Activated CD8-positive, alpha-beta T cell treated with anti-CD3 and anti-CD28 coated beads for 36 hours (primary cell): ENCODE results near the gene MRAP. TPM values are rescaled to one million over a fixed set of nuclear protein-coding genes. Genes with fewer than 3 reads are reported as not detected.

Source experiments
- ATAC-seq: fragments of 200-7000 bp; cut with Tn5 transposase; one replicate; pipeline ENCODE4 v1.10.0; 2021; ENCODE audit warnings: mild to moderate bottlenecking, moderate library complexity
- CTCF ChIA-PET: fragments of 350-600 bp; sonication (Branson Sonifier 250); formaldehyde crosslinking; loops from one replicate; lab custom pipeline; 2021; ENCODE audit warnings: antibody characterized with exemption; lab: Charles Lee
- POLR2A ChIA-PET: fragments of 350-600 bp; sonication (Branson Sonifier 250); formaldehyde crosslinking; loops from one replicate; lab custom pipeline; 2021; ENCODE audit warnings: antibody characterized with exemption; lab: Charles Lee
- DNase-seq: peaks from one replicate; pipeline ENCODE4 v3.0.0-alpha.2; 2020
- H3K27ac Mint-ChIP-seq: one replicate; pipeline ENCODE4 v1.8.0; 2021; ENCODE audit warnings: mild to moderate bottlenecking, mixed read lengths
- H3K27me3 Mint-ChIP-seq: one replicate; pipeline ENCODE4 v1.8.0; 2021; ENCODE audit warnings: mixed read lengths
- H3K36me3 Mint-ChIP-seq: one replicate; pipeline ENCODE4 v1.8.0; 2021; ENCODE audit warnings: low read depth, mixed read lengths
- H3K4me1 Mint-ChIP-seq: one replicate; pipeline ENCODE4 v1.8.0; 2021; ENCODE audit warnings: low read depth, mixed read lengths
- H3K4me3 Mint-ChIP-seq: one replicate; pipeline ENCODE4 v1.8.0; 2021; ENCODE audit warnings: mild to moderate bottlenecking, moderate library complexity, mixed read lengths
- H3K9me3 Mint-ChIP-seq: one replicate; pipeline ENCODE4 v1.8.0; 2021; ENCODE audit warnings: mixed read lengths
- CTCF ChIP-seq: fragments of 200-600 bp; IDR thresholded peaks from one replicate; pipeline ENCODE4 v1.8.0; 2022; ENCODE audit warnings: antibody characterized with exemption, mild to moderate bottlenecking
- intact Hi-C: fragments of 100-400 bp; cut with micrococcal nuclease; formaldehyde crosslinking; loops from one replicate; pipeline ENCODE4 v1.10.0; 2022
- total RNA-seq, 2 experiments: library from RNA; stranded (reverse); gene quantifications; one replicate each; pipeline ENCODE4 v1.2.3, GENCODE V29; 2021

The MRAP gene
- total RNA-seq, 2 experiments from 2014 or later: not detected

- Mint-ChIP-seq H3K36me3 (peaks cover 71% of the 10 kb centered on the region), H3K4me3 (no peak overlapping the region), H3K4me1 (no peaks in the 10 kb centered on the region), H3K9me3 (no peaks in the 10 kb centered on the region), H3K27ac (no peak overlapping the region), H3K27me3 (no peaks in the 10 kb centered on the region)
- DNase-seq (no peak), ATAC-seq (no peak)
- POLR2A ChIA-PET: no interaction called here
- CTCF ChIA-PET: no interaction called here
- no peak for TF ChIP-seq CTCF
- intact Hi-C loops: no loop called here
Measured at GRCh38 chr21:32353002-32353711, 54.5 kb downstream of the MRAP start.

DNA sequence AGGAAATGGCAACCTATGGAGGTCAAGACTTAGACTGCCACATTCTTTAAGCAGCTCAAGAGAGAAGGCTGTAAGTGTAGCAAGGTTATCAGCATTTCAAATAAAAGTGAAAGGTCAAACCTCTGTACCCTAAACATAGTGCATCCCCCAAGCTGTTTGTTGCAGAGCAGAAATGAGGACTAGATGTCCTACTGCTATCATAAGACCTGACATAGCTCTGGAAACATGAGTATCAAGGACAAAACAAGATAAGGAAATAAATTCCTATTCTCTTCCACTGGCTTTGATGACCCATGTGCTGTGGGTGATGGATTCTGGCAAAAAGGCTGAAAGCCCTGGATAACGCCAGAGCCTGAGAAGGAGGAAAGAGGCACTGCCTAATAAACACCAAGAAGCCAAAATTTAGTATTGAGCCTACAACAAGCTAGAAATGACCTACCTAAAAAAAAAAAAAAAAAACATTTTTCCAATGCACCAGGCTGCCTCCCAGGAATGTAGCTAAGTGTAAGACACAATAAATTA is 58.3 kb downstream of the MRAP start:
- ChIA-PET CTCF (interaction anchor here (0.6 kb wide), 1 partner anchor 11 kb away, joined by 3 read pairs; no protein-coding TSS in a partner anchor), POLR2A (interaction anchor here (0.6 to 0.7 kb wide), 2 partner anchors 14 to 211 kb away, joined by 3 read pairs; no protein-coding TSS in a partner anchor)
- DNase-seq (no peak), ATAC-seq (no peak)
- Mint-ChIP-seq H3K9me3 (no peaks in the 10 kb centered on the region), H3K4me3 (no peak overlapping the region), H3K27me3 (no peaks in the 10 kb centered on the region), H3K27ac (no peak overlapping the region), H3K36me3 (peaks cover 75% of the 10 kb centered on the region), H3K4me1 (no peaks in the 10 kb centered on the region)
- intact Hi-C loops: no loop called here
- no peak for TF ChIP-seq CTCF

DNA sequence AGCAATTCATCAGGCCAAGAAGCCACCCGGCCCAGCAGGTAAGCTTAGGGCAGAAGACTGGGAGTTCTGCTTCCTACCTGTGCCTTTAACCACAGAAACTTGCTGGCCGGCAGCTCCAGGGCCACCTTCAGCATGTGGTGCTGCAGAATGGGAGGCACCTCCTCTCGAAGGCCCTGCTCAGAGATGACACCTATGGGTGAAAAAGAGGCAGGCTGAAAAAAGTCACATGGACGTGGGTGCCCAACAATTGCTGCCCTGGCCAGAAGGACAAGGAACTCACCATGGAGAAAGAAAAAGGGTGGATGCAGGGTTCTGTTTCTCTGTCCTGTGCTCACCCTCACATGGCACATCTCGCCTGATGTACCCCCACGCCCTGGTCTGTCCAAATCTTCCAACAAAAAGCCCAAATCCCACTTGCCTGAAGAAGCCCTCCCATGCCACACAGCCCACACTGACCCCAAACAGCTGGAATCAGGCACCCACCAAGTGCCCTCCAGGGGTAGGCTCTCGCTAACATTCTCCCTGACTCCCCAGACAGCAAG is 61.1 kb downstream of the MRAP start:
- Mint-ChIP-seq H3K4me3 (no peak overlapping the region), H3K27ac (no peak overlapping the region), H3K4me1 (no peaks in the 10 kb centered on the region), H3K9me3 (no peaks in the 10 kb centered on the region), H3K36me3 (peaks cover 68% of the 10 kb centered on the region), H3K27me3 (no peaks in the 10 kb centered on the region)
- ChIA-PET POLR2A (no interaction called here), CTCF (interaction anchor here (0.6 to 1.1 kb wide), 2 partner anchors 24 to 454 kb away, joined by 3 read pairs; a partner anchor contains a TSS)
- TF ChIP-seq CTCF: no peak
- DNase-seq: no peak
- no peak for ATAC-seq
- intact Hi-C loops: no loop called here

DNA sequence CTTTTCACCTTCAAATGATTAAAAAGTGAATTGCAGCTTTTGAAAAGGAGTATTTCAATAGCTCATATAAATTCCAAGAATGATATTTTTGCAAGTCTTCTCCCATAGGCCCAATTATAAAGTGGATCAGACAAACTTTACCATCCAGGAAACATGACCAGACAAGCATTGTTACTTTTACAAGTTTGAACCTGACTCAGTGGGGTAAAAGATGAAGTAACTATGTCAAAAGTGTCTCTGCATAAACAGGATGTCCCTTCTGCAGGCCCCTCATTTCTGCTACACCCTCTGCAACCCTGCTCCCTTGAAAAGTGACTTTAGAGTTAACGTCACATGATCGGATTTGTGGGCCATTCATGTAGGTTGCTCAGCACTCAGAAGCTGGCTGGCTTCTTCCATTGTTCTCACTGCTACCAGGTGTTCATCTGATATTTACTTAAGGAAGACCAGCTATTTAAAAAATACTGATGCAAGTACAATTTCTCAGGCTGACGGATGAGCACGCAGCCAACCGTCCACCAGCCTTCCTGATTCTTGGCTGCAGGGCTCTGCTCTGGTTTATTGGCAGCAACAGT is 61.8 kb downstream of the MRAP start:
- DNase-seq (no peak), ATAC-seq (no peak)
- Mint-ChIP-seq H3K36me3 (peaks cover 66% of the 10 kb centered on the region), H3K9me3 (no peaks in the 10 kb centered on the region), H3K27me3 (no peaks in the 10 kb centered on the region), H3K4me3 (no peak overlapping the region), H3K27ac (no peak overlapping the region), H3K4me1 (no peaks in the 10 kb centered on the region)
- CTCF ChIA-PET: no interaction called here
- intact Hi-C loops: no loop called here
- no peak for TF ChIP-seq CTCF
- POLR2A ChIA-PET: no interaction called here

Other genes with a start within 250 kb of the MRAP start
- gene MIS18A, start 19.8 kb upstream of the MRAP start, total RNA-seq: 10 to 100 TPM; 34.6 to 35.1 TPM
- 10 to 100 TPM; 30.9 to 31.8 TPM for gene URB1, start 94.2 kb downstream of the MRAP start, total RNA-seq
- 10 to 100 TPM; 11.1 to 13.7 TPM for gene EVA1C, start 113.9 kb downstream of the MRAP start, total RNA-seq